Middle frontal gyrus (tissue), 1 donor: ENCODE data around the gene C21orf91.

ENCODE experiments used
- DNase-seq: peaks from one replicate; pipeline ENCODE4 v3.0.0-alpha.2; 2015; ENCODE audit warnings: low spot score; ENCODE audit errors: extremely low spot score

The C21orf91 gene

DNA sequence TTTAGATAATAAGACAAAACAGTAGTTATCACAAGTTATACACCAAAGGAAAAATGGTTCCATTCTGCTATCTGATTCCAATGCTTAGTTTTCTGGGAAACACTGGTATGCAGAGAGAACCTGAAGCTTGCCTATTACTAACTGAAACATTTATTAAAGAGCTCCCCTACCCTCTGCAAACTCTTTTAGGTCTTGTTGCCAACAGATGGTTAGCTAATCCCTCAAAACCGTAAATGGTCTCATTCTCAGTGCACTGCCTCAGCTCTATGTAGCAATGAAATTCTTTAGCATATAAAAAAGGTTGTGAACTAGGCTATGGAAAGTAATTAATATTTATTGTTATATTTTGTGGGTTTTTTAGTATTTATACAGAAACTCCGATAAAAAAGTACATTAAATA, 20.4 kb downstream of the C21orf91 start:
- DNase-seq, result no peak

DNA sequence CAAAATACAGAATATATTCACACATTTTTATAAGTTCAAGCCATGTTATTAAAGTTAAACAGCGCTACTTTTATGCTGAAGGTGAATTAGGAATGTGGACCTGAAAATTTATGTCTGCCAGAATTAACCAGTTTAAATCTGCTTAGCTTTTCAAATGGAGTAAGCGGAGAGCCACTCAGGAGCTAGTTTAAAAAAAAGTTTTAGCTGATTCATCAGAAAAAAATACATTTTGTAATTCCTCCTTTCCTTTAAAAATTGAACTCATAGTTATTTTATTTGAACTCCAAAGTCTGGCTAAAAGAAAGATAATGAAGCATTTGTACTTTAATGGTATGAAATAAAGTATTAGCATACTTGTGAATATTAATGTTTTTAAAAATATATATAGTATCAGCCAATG, 21.2 kb downstream of the C21orf91 start:
- no peak for DNase-seq

DNA sequence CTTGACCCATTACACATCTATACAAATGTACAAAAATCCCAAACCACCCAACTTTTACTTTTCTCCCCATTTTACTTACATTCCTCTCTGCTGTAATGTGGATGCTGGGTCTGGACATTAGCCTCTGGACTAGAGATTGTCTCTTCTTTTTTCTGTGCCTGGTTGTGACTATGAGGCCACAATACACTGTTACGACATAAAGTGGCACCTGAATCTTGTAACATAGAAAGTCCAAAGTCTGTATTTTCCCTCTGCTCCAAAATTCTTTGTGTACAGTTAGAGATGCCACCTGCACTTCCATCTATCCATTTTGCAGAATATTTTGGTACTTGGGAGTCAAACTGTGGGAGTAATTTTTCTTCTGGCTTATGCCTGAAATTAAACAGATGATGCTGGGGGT, 22.7 kb downstream of the C21orf91 start:
- DNase-seq, result no peak

DNA sequence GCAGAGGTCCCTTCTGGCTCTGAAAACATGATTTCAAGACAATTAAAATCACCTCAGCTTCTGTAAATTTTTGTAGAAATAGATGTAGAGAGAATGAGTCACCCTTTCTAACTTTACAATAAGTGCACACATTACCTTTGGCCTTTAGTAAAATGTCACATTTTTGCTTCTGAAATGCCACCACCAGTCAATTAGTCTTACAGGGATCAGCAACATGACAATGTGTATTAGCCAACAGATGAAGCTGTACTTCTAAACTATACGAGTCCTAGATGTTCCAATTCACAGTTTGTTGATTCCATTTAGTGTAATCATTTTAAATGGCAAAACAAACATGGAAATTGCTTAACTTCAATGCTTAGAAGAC, 23.1 kb downstream of the C21orf91 start:
- no peak for DNase-seq

DNA sequence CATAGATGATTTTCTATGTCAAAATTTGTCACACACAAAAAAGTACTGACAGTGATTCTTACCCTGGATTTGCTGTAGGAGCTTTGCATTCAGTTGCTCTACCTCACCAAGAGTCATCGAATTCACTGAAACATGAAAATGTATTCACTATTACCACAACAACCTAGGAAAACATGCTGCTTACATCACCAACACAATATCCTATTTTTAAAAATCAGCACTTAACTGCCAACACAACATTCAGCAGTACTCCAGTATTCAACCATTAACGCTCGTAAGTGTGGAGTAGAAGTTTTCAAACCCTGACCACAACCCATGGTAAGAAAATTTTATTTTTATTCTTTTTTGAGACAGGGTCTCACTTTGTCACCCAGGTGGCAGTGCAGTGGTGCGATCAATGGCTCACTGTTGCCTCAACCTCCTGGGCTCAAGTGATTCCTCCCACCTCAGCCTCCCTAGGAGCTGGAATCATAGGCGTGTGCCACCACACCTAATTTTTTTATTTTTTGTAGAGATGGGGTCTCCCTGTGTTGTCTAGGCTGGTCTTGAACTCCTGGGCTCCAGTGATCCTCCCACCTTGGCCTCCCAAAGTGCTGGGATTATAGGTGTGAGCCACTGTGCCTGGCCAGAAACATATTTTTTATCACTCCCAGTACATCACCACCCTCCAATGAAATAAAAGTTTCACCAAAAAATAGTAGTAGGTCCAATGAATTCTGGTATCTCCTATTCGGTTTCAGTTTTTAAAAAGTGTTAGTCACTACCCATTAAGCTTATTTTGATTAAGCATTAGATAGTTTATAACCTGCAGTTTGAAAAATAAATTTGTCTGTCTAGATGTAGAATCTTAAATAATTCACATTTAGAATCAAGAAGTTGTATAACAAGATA, 23.8 kb downstream of the C21orf91 start:
- no peak for DNase-seq

DNA sequence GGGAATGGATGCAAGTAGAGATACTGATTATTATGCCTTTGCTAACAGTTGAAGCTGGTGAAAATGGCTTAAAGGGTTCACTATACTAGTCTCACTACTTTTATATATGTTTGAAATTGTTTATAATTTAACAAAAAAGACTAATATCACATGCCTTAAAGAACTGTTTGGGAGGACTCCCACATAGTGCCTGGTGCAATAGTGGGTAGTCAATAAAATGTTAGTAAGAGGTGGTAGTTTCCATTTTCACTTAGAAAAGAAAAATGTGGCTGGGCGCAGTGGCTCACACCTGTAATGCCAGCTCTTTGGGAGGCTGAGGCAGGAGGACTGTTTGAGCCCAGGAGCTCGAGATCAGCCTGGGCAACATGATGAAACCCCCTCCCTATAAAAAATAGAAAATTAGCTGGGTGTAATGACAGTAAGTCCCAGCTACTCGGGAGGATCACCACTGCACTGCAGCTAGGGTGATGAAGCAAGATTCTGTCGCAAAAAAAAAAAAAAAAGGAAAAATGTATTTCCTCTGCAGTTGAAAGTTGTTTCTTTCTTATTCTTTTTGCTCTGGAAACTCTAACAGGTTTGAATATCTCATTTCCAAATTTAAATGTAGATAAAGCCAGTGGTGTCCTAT, 24.5 kb downstream of the C21orf91 start:
- DNase-seq, result no peak

DNA sequence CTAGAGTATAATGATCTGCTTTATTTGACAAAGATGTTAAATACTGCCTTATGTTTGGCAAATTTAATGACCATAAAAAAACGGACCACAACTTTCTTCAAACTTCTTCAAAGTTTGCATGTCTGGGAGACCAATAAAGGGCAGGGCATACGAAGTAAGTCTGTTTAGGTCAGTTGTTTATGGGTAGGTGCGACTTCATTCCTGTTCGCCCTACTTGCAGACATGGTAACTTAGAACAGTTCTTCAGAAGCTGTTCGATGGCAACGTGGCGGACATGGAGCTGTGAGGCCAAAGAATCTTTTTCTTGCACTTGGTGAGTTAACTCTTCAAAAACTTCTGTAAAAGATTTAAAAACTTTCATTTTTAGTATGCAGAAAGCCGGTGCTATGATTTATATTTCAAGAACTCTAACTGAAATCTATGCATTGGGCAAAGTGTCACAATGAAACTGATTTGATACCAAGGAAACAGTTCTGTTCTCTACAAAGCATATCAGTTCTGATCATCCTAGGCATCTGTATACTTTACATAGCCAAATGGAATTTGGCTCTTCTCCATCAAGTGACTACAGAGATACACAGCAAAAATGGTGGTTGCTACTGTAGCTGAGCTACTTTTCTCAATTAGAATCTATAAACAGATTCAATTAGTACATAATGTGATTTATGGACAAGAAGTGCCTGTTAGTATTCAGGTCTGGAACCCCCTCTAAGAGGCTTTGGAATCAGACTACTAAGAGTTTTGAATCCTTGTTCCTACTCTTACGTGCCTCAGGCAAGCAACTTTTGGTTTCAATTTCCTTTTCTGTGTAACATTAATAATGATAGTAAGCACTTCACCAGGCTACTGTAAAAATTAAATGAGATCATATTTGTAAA, 25.7 kb downstream of the C21orf91 start:
- no peak for DNase-seq

DNA sequence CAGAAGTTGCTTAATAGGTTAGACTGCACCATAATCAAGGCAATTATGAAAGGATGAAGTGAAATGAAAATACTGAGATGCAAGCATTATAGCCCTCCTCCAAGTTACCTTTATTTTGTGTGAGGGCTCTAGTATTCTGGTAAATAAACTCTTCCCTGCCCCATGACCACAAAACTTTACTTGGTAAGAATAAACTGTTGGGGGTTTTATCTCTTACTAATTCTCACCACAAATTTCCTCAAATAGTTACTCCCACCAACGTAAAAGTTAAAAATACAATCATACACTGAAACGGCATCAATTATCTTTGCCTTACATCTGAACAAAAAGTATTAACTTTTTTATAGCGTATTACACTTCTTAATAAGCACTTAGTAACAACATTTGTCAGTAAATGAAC, 29.5 kb downstream of the C21orf91 start:
- DNase-seq, result no peak

DNA sequence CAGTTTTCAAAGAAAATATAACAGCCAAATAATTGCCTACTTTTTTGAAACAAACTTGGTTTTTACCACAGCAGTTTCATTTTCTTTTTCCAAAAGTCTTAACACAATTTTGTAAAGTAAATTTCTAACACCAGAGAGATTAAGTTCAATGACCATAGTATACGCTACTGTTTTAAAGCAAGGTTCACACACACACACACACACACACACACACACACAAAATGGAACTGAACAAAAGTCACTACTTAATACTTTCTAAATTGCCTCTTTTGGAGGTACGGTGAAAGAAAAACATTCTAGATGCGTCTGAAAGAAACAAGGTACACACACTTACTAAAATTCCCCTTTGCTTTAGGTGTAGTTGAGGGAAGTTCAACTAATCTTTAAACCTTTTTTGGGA, 30.1 kb downstream of the C21orf91 start:
- no peak for DNase-seq

DNA sequence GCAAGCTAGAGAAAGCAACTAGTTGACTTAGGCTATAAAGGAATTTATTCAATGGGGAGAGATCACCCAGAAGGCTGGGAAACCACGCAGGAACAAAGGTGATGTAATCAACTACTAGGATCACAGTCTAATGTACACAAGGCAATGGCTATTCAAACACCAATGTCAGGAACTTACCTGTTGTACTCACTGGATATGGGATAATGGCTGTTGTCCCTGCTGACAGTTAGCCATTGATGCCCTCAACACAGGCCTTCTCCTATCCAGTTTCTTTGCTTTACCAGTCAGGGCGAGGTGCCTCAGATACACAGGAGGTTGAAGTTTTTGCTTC, 32.3 kb downstream of the C21orf91 start:
- DNase-seq, result no peak

DNA sequence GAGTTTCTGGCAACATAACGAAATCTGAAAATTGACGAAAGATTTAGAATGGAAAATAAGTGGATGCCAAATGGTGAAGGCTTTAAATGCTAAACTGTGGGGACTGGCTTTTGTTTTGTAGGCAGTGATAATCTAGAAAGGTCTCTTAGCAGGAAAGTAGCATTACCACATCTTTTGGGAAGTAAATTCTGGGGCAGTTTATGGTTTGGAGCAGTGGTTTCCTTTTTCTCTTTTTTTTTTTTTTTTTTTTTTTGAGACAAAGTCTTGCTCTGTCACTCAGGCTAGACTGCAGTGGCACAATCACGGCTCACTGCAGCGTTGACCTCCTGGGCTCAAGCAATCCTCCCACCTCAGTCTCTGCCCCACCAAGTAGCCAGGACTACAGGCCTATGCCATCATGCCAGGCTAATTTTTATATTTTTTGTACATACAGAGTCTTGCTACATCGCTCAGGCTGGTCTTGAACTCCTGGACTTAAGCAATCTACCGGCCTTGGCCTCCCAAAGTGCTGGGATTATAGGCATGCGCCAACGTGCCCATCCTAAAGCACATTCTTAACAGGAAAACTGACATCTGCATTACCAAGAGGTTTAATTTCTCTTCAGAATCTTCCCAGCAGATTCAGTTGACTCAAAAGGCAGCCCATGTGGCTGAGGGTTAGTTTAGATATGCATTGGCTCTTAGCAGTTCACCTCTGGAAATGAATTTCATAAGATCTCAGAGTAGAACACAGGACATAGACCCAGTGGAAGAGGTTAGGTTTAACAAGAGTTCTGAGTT, 32.9 kb downstream of the C21orf91 start:
- no peak for DNase-seq

DNA sequence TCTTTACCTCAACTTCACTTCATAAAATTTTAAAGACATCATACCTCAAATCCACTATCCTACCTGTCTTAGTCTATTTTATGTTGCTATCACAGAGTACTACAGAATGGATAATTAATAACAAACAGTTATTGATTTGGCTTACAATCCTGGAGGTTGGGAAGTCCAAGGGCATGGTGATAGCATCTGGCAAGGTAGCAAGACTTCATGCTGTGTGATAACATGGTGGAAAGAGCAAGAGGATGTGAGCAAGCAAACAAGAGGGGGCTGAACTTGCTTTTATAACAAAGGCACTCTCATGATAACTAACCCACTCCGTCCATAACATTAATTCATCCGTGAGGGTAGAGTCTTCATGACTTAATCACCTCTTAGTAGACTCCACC, 33.8 kb downstream of the C21orf91 start:
- DNase-seq, result no peak

DNA sequence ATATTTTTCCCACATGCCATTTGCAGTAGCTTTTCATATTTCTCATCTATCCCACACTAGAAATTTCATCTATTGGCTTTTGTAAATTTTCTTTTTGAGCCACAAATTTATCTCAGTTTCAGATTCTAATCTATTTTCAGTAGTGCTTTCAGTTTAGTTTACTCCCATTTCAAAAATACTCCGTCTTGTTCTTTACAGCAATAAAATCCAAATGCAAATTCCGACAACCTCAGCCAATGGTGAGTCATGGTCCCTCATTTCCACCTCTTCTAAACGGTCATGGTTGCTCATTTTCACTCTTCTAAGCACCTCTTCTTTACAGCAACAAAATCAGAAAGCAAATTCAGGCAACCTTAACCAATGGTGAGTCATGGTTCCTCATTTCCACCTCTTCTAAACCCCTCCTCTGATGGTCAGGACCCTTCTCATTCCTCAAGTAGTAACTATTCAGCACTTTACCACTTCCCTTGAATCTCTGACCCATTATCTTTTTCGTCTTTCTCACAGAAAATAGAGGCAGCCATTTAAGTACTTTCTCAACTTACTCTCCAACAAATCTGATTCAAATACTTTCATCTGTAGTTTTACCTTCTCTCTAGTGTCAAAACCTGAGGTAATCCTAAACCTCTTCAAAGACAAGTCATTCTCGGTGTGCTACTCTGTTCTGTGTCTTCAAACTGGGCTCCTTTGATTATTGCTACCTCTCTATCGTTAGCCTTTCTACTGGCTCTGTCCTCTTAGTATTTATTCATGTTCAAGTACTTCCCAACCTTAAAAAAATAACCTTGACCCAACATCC, 34.4 kb downstream of the C21orf91 start:
- no peak for DNase-seq

DNA sequence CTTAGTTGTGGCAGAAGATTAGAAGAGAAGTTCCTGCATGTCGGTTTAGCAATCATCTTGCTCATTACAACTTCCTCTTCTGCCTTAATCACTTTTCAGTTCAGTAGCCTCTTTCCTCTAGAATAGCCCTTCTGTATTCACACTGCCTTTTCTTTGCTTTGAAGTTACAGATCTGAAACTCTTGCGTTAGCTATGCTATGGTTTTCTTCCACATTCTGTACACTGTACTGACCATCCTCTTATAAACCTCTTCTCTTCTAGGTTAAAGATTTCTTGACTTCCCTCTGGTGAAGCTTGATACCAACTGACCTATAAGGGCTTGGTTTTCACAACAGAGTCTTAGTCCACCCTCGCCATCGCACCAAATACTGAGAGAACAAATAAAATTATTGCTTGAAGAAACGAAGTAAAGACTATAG, 35.0 kb downstream of the C21orf91 start:
- no peak for DNase-seq

DNA sequence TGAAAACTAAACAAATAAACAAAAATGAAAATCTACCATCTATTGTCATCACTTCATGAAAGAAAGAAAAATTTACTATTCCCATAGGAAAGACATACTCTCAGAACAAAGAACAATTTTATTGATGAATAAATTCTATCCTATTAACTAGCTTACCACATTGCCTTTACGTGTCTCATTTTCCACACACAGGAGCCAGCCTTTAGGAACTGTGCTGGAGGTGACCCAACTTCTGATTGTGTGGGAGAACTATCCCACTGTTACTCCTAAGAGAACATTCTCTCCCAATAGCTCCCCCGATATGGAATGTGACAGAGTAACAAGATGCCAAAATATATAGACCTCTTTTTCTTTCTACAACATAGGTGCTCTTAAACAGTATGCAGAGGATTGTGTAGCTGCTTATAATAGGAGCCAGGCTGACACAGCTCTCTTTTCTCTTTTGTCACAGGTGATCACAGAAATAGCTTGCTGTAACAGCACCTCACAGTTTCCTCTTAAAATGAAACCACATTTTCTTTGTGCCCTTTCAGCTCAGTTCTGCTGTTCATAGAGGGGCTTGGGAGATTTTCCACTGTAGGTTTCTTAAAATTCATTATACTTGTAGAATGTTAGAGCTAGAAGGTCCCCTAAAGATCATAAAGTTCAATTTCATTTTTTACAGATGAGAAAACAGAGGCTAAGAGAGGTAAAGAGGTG, 35.5 kb downstream of the C21orf91 start:
- no peak for DNase-seq

DNA sequence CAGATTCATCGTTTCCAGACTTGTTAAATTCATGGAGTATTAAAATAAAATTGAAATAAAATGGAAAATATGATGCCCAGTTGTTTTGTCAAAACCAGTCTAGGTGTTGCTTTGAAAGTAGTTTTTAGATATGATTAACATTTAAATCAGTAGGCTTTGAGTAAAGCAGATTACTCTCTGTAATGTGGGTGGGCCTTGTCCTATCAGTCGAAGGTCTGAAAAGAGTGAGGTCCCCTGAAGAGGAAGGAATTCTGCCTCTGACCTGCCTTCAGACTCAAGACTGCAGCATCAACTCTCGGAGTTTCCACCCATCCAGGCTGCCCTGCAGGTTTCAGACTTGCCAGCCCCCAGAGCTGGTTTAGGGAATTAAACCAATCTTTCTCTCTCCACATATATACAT, 36.2 kb downstream of the C21orf91 start:
- no peak for DNase-seq

DNA sequence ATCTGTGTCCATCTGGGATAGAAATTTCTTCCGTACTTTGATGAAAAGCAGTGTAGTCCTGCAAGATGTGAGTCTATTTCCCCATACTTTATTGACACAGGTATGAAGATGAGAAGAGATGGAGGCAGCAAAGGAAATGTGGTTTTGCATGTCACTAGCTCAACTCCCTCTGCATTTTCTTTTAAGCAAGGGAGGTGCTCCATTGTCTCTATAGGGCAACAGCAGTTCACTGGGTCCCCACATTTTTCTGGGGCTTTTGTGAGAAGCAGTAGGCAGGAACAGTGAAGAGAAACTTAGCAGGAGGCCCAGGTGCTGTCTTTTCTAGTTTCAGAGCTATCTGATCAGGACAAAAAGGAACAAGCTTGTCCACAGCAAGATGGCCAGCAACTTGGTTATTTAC, 37.1 kb downstream of the C21orf91 start:
- DNase-seq, result no peak

DNA sequence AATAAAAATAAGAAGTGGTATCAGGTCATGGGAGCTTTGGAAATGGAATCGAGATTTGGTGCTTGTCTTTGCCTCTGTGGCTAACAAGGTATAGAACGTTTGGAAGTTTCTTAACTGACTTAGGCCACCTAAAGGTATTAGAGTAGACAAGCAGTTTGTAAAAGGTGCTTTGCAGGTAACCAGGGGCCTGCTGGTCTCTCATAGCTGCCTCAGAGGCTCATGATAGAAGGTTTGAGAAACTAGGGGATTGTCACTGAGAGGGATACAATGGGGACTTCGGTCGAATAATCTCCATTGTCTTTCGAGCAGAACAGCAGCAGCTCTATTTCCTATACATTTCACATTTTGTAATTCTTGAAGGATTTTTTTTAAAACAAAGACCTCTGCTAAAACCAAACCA, 37.6 kb downstream of the C21orf91 start:
- no peak for DNase-seq

DNA sequence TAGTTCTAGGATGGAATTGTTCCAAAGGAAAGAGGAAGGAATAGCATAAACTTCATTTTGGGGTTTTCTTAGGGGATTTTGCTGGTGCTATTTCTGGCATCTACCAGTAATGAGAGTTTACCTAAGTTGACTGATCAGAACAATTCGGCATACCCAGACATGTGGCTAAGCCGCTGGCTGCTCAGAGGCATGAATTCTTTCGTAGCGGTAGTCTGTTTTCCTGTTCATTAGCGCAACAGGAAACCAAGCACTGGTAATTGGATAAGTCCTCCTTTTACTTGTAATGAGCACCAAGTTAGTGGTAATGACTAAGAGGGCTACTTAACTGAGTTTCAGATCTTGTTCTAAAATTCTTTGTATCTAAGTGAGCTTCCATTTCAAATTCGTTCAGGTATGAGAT, 38.6 kb downstream of the C21orf91 start:
- no peak for DNase-seq

DNA sequence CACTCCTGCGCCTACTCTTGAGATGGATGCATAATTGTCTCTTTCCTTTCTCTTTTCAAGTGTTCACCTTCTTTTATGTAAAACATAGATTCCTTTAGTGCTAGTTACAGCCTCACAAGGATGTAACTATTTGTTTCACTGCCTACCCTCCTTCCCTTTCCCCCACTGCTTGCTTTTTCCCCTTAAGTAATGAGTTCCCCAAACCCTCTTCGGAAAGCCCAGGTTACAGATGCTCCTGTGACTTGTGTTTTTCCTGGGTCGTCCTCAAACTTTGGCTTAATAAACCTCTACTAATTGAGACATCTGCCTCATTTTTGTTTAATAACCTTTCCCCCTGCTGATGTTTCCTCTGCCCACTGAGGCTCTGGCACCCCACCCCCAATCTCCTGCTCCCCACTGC, 39.2 kb downstream of the C21orf91 start:
- DNase-seq, result no peak
